Fibroblast of skin of back (primary cell): ENCODE data around the gene GTF2A1. TPM values are rescaled to one million over a fixed set of nuclear protein-coding genes. Genes with fewer than 3 reads are reported as not detected.
"Not testable (repeated sequence)": the region's sequence is repeated elsewhere in the genome, so short reads cannot be mapped to it uniquely, and the experiment has no call there.

ENCODE experiments used
- DNase-seq: peaks from one replicate; pipeline ENCODE4 v3.0.0-alpha.2; 2013
- polyA plus RNA-seq, 2 experiments: library from polyadenylated mRNA; unstranded; fragments of 120-200 nt; gene quantifications; one replicate each; pipeline ENCODE4 v1.2.1, GENCODE V29; 2013; ENCODE audit not compliant: insufficient read length in 2 of 2

Gene GTF2A1
- polyA plus RNA-seq (2013, experiment 1 of 2; ENCODE audit: insufficient read length): 26.9 TPM
- 22.0 TPM for polyA plus RNA-seq (2013, experiment 2 of 2; ENCODE audit: insufficient read length)

- DNase-seq: peak; percentile 95
Observed at GRCh38 chr14:81220830-81221578, at the start of gene GTF2A1. Gene GTF2A1, minus strand, starts transcription at chr14:81220959. Its CDS starts 441 bp downstream, at chr14:81220518.

GRCh38 chr14:81269979-81270375 is 49.2 kb upstream of the GTF2A1 start:
- no peak for DNase-seq

GRCh38 chr14:81269100-81269978 is 48.6 kb upstream of the GTF2A1 start:
- peak; percentile 61 for DNase-seq

- DNase-seq: peak; percentile 7
Observed at GRCh38 chr14:81268016-81268416, 47.3 kb upstream of the GTF2A1 start.

- no peak for DNase-seq
Observed at GRCh38 chr14:81265636-81266169, 44.9 kb upstream of the GTF2A1 start.

- no peak for DNase-seq
Observed at GRCh38 chr14:81264671-81265070, 43.9 kb upstream of the GTF2A1 start.

GRCh38 chr14:81263777-81264410 is 43.1 kb upstream of the GTF2A1 start:
- no peak for DNase-seq

GRCh38 chr14:81261176-81261575 is 40.4 kb upstream of the GTF2A1 start:
- DNase-seq: peak; percentile 7

GRCh38 chr14:81260732-81261131 is 40.0 kb upstream of the GTF2A1 start:
- DNase-seq: no peak

GRCh38 chr14:81256289-81256960 is 35.7 kb upstream of the GTF2A1 start:
- DNase-seq: no peak

GRCh38 chr14:81252278-81252677 is 31.5 kb upstream of the GTF2A1 start:
- DNase-seq: no peak

- peak; percentile 25 for DNase-seq
Observed at GRCh38 chr14:81247271-81247766, 26.6 kb upstream of the GTF2A1 start.

- DNase-seq: peak; percentile 23
Observed at GRCh38 chr14:81246461-81247270, 25.9 kb upstream of the GTF2A1 start.

- no peak for DNase-seq
Observed at GRCh38 chr14:81245771-81246170, 25.0 kb upstream of the GTF2A1 start.

GRCh38 chr14:81244431-81244830 is 23.7 kb upstream of the GTF2A1 start:
- not testable (repeated sequence) for DNase-seq

GRCh38 chr14:81243499-81243898 is 22.7 kb upstream of the GTF2A1 start:
- no peak for DNase-seq

GRCh38 chr14:81236849-81237248 is 16.1 kb upstream of the GTF2A1 start:
- not testable (repeated sequence) for DNase-seq

- DNase-seq: no peak
Observed at GRCh38 chr14:81236138-81236537, 15.4 kb upstream of the GTF2A1 start.

GRCh38 chr14:81235096-81235495 is 14.3 kb upstream of the GTF2A1 start:
- no peak for DNase-seq

- DNase-seq: peak; percentile 27
Observed at GRCh38 chr14:81234278-81234677, 13.5 kb upstream of the GTF2A1 start.

GRCh38 chr14:81233615-81234014 is 12.9 kb upstream of the GTF2A1 start:
- DNase-seq: no peak
